Tibial nerve (tissue), 3 donors: ENCODE measurements around the gene NKG7.

Experiments
- EP300 ChIP-seq, 2 donors: sonication (generic); formaldehyde crosslinking; IDR thresholded peaks; one replicate each; pipeline ENCODE4 v1.6.1; 2017; ENCODE audit warnings: antibody characterized with exemption in 2 of 2, mild to moderate bottlenecking in 1 of 2
- POLR2A ChIP-seq, 2 donors: fragments of 450-650 bp; IDR thresholded peaks; one replicate each; pipeline ENCODE4 v1.6.1; 2017; ENCODE audit warnings: antibody characterized with exemption in 2 of 2, mild to moderate bottlenecking in 2 of 2, moderate library complexity in 2 of 2

GRCh38 chr19:51346742-51347141 lies 25.7 kb downstream of the NKG7 start:
- no peak for TF ChIP-seq POLR2A (IDR thresholded peaks at IDR 0.05)
- TF ChIP-seq EP300 (IDR thresholded peaks at IDR 0.05) = no peak
